Left colon (tissue), 2 donors: ENCODE data around the gene ITGA8. TPM values are rescaled to one million over a fixed set of nuclear protein-coding genes. Genes with fewer than 3 reads are reported as not detected.

Experiments
- total RNA-seq, 2 donors: library from RNA; stranded (reverse); fragmentation: NEBNext Ultra II Directional; extraction: Animal tissue kit (Norgen Biotek cat#: 25700); gene quantifications; one replicate each; pipeline ENCODE4 v1.2.1, GENCODE V29; 2021
- donor health status: DM: no; HTN: no; CAD: no.
- donor health status: DM: yes; HTN: yes; CAD: no.

Gene ITGA8
- total RNA-seq, 2 donors from 2014 or later: 2.6 to 6.1 TPM

Other genes starting within 250 kb of the ITGA8 start
- 10 to 100 TPM; 26.4 to 29.7 TPM for gene MINDY3, start 140.6 kb upstream of the ITGA8 start, total RNA-seq